RWPE1 (cell line): ENCODE results near the gene KCNQ1.

Experiments used
- CTCF ChIA-PET: fragments of 350-600 bp; sonication (Branson Sonifier 250); formaldehyde crosslinking; extraction: SDS; loops from one replicate; lab custom pipeline; 2021; lab: Yijun Ruan, JAX
- POLR2A ChIA-PET: fragments of 400-600 bp; formaldehyde crosslinking; extraction: SDS; loops from one replicate; lab custom pipeline; 2020; ENCODE audit warnings: antibody characterized with exemption; ENCODE audit not compliant: low non-redundant PET; lab: Yijun Ruan, JAX
- DNase-seq: peaks from one replicate; pipeline ENCODE4 v3.0.0; 2012; ENCODE audit warnings: low spot score
- H3K27ac ChIP-seq: fragments of 450-650 bp; 2 replicates; pipeline ENCODE4 v1.5.1; 2017
- CTCF ChIP-seq: fragments of 450-650 bp; conservative IDR thresholded peaks from 2 replicates; pipeline ENCODE4 v1.5.1; 2017; ENCODE audit warnings: low read depth, mild to moderate bottlenecking

KCNQ1 gene

GRCh38 chr11:2859699-2860037, 414.9 kb downstream of the KCNQ1 start:
- TF ChIP-seq CTCF: no peak
- CTCF ChIA-PET: no interaction called here
- H3K27ac ChIP-seq: no peak overlapping the region
- POLR2A ChIA-PET: no interaction called here
- DNase-seq: no peak

GRCh38 chr11:2860636-2861035, 415.8 kb downstream of the KCNQ1 start:
- CTCF ChIA-PET: interaction anchor here (0.6 kb wide), 1 partner anchor 56 kb away, joined by 3 read pairs; no protein-coding TSS in a partner anchor
- no peak for TF ChIP-seq CTCF
- H3K27ac ChIP-seq: no peak overlapping the region
- POLR2A ChIA-PET: no interaction called here
- peak; percentile 16 for DNase-seq

GRCh38 chr11:2862395-2863275, 417.8 kb downstream of the KCNQ1 start:
- no peak for DNase-seq
- no peak for TF ChIP-seq CTCF
- no peak overlapping the region for H3K27ac ChIP-seq
- CTCF ChIA-PET: no interaction called here
- POLR2A ChIA-PET: no interaction called here

GRCh38 chr11:2863276-2863618, 418.4 kb downstream of the KCNQ1 start:
- H3K27ac ChIP-seq: no peak overlapping the region
- TF ChIP-seq CTCF: no peak
- DNase-seq: no peak
- ChIA-PET POLR2A (no interaction called here), CTCF (no interaction called here)

- no peak for TF ChIP-seq CTCF
- no peak for DNase-seq
- CTCF ChIA-PET: no interaction called here
- H3K27ac ChIP-seq: no peak overlapping the region
- POLR2A ChIA-PET: no interaction called here
These were observed 420.1 kb downstream of the KCNQ1 start for GRCh38 chr11:2864901-2865300.

GRCh38 chr11:2865922-2866577, 421.2 kb downstream of the KCNQ1 start:
- ChIA-PET POLR2A (no interaction called here), CTCF (no interaction called here)
- H3K27ac ChIP-seq: no peak overlapping the region
- no peak for TF ChIP-seq CTCF
- DNase-seq: no peak
